ENCODE data around the gene ST6GALNAC3.

DNA sequence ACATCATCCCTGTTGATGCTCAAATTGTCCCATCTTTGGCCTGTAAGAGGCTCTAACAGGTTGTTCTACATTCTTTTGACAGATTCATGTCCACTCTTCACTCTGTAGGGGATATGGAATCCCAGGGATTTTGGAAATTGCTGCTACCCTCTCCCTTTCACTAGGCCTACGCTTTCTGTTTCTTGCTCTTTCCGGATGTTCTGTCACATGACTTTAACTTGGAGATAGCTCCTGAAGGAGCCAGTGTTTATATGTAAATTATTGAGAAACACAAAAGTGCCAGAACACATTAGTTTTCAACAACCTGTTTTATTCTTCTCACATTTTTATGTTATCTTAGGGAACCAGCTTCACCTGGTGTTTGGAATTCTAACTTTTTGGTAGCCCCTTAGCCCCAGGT is 505.7 kb downstream of the ST6GALNAC3 start:
- TF ChIP-seq, protein P1, sequence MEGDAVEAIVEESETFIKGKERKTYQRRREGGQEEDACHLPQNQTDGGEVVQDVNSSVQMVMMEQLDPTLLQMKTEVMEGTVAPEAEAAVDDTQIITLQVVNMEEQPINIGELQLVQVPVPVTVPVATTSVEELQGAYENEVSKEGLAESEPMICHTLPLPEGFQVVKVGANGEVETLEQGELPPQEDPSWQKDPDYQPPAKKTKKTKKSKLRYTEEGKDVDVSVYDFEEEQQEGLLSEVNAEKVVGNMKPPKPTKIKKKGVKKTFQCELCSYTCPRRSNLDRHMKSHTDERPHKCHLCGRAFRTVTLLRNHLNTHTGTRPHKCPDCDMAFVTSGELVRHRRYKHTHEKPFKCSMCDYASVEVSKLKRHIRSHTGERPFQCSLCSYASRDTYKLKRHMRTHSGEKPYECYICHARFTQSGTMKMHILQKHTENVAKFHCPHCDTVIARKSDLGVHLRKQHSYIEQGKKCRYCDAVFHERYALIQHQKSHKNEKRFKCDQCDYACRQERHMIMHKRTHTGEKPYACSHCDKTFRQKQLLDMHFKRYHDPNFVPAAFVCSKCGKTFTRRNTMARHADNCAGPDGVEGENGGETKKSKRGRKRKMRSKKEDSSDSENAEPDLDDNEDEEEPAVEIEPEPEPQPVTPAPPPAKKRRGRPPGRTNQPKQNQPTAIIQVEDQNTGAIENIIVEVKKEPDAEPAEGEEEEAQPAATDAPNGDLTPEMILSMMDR (IDR thresholded peaks at IDR 0.05; ENCODE audit: poor library complexity), result no peak
- no peak for TF ChIP-seq EZH2 (IDR thresholded peaks at IDR 0.05; ENCODE audit: borderline replicate concordance)

All from hepatocyte (in vitro differentiated cells).